K562 (cell line): Measurements from ENCODE around the gene ILF3. TPM values are rescaled to one million over a fixed set of nuclear protein-coding genes. Genes with fewer than 3 reads are reported as not detected.

Experiments used
- ETS2 ChIP-seq: IDR thresholded peaks from 2 replicates; pipeline ENCODE4 v1.6.1; 2016; ENCODE audit warnings: borderline replicate concordance, missing genetic modification characterization, mild to moderate bottlenecking, moderate library complexity, missing compliant biosample characterization; ENCODE audit not compliant: poor library complexity, severe bottlenecking
- EZH2 ChIP-seq: IDR thresholded peaks from 2 replicates; pipeline ENCODE4 v1.6.1; 2012; ENCODE audit warnings: low read depth, mild to moderate bottlenecking, inconsistent platforms, low read length, borderline replicate concordance
- HEY1 ChIP-seq: fragments of 250-450 bp; sonication (Bioruptor Pico); IDR thresholded peaks from 2 replicates; pipeline ENCODE4 v1.5.0; 2020; ENCODE audit warnings: mild to moderate bottlenecking, moderate library complexity, borderline replicate concordance
- HIVEP1 ChIP-seq: fragments of 250-450 bp; sonication (Bioruptor Pico); IDR thresholded peaks from 2 replicates; pipeline ENCODE4 v1.4.0; 2020; ENCODE audit warnings: mild to moderate bottlenecking
- MCM2 ChIP-seq: fragments of 450-650 bp; IDR thresholded peaks from 2 replicates; pipeline ENCODE4 v1.6.1; 2017; ENCODE audit warnings: low read depth, mild to moderate bottlenecking
- NCOR1 ChIP-seq: fragments of 450-650 bp; IDR thresholded peaks from 2 replicates; pipeline ENCODE4 v1.6.1; 2016; ENCODE audit warnings: mild to moderate bottlenecking, moderate library complexity
- NFIC ChIP-seq: fragments of 450-650 bp; IDR thresholded peaks from 2 replicates; pipeline ENCODE4 v1.6.1; 2017; ENCODE audit warnings: mild to moderate bottlenecking, inconsistent platforms
- POLR2AphosphoS5 ChIP-seq: IDR thresholded peaks from 2 replicates; pipeline ENCODE4 v1.6.1; 2011; ENCODE audit warnings: mild to moderate bottlenecking, low read depth, low read length, moderate library complexity; ENCODE audit not compliant: control insufficient read depth, insufficient read depth
- PTRF ChIP-seq: fragments of 450-650 bp; IDR thresholded peaks from 2 replicates; pipeline ENCODE4 v1.6.1; 2016; ENCODE audit warnings: mild to moderate bottlenecking, missing genetic modification characterization, missing compliant biosample characterization
- RBM22 ChIP-seq: fragments of 200-400 bp; formaldehyde crosslinking; IDR thresholded peaks from 2 replicates; pipeline ENCODE4 v1.6.1; 2018; ENCODE audit warnings: low read length, low read depth; ENCODE audit not compliant: poor library complexity, severe bottlenecking
- SAFB ChIP-seq: fragments of 200-400 bp; formaldehyde crosslinking; IDR thresholded peaks from 2 replicates; pipeline ENCODE4 v1.6.1; 2017; ENCODE audit warnings: low read depth, low read length, borderline replicate concordance
- TBP ChIP-seq: optimal IDR thresholded peaks from 2 replicates; pipeline ENCODE3; 2011; ENCODE audit warnings: low read depth, low read length, improper control_type of control experiment
- ZNF253 ChIP-seq: fragments of 250-450 bp; sonication (Bioruptor Pico); conservative IDR thresholded peaks from 2 replicates; pipeline ENCODE4 v1.6.1; 2021; ENCODE audit warnings: mild to moderate bottlenecking
- ZNF3 ChIP-seq: fragments of 250-450 bp; sonication (Bioruptor Pico); IDR thresholded peaks from 2 replicates; pipeline ENCODE4 v1.5.0; 2021; ENCODE audit warnings: mild to moderate bottlenecking, moderate library complexity
- polyA plus RNA-seq, 8 experiments: library from polyadenylated mRNA; depleted of rRNA in 4 of 8; stranded (reverse) in 5 of 8; unstranded in 3 of 8; fragments of >200 nt; fragmentation: Nextera tagmentation in 2 of 8; fragmentation: Illumina TruSeq in 1 of 8; extraction: Ambion mirVana in 2 of 8; extraction: Trizol in 1 of 8; gene quantifications; 2 replicates each; pipeline versions ENCODE4 v1.2.1 to v1.2.3, GENCODE V29; 2011 to 2014; ENCODE audit warnings: inconsistent platforms in 1 of 8, missing spikeins in 1 of 8
- total RNA-seq, 7 experiments: library from RNA; depleted of rRNA in 6 of 7; stranded (reverse); fragments of >200 nt in 6 of 7; fragmentation: Illumina TruSeq in 2 of 7; extraction: Trizol in 2 of 7; gene quantifications; 2 replicates each; pipeline versions ENCODE4 v1.2.1 to v1.2.3, GENCODE V29; 2011 to 2021; ENCODE audit warnings: low replicate concordance in 1 of 7
- TF ChIP-seq, protein P1 (sequence below): fragments of 250-450 bp; sonication (Bioruptor Pico); IDR thresholded peaks from 2 replicates; pipeline ENCODE4 v1.8.0; 2022; ENCODE audit warnings: moderate library complexity, mild to moderate bottlenecking, inconsistent platforms
- TF ChIP-seq, protein P2 (sequence below): fragments of 250-450 bp; sonication (Bioruptor Pico); IDR thresholded peaks from 2 replicates; pipeline ENCODE4 v1.5.0; 2022; ENCODE audit warnings: mild to moderate bottlenecking

ILF3 gene
- total and polyA plus RNA-seq, 9 of the 15 experiments (the other 6 are each of a cell fraction or from before 2014, with no cell fraction given): 26.0 to 453 (median 175) TPM

DNA sequence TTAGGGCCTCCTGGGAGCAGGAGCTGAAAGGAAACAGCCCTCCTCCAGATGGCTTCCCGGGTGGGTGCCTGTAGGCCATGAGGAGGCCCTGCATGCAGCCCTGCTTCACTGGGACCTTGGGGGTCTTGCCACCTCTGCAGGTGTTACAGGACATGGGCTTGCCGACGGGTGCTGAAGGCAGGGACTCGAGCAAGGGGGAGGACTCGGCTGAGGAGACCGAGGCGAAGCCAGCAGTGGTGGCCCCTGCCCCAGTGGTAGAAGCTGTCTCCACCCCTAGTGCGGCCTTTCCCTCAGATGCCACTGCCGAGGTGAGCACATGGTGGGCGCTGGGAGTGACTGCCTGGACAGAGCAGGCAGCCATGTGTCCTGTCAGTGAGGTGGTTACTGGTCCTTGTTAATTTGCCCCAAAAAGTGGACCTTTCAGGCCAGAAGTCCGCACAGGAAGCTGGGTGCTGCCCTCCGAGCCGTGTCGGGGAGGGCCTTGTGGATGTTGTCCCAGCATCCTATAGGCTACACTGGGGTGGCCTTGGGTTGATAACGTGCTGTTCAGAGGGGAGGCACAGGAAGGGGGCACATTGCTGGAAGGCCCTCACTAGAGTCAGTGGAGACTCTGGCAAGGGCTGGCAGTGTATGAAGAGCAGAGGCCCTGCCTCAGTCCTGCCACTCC is 28.4 kb downstream of the ILF3 start (continued):
- TF ChIP-seq, protein P1, sequence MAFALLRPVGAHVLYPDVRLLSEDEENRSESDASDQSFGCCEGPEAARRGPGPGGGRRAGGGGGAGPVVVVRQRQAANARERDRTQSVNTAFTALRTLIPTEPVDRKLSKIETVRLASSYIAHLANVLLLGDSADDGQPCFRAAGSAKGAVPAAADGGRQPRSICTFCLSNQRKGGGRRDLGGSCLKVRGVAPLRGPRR (CRISPR knock-in tag): no peak
- TF ChIP-seq PTRF (tag) (no peak), ETS2 (no peak), NFIC (no peak), ZNF253 (CRISPR knock-in tag) (no peak), RBM22 (peak; percentile 92), MCM2 (no peak), NCOR1 (no peak), EZH2 (no peak), SAFB (no peak), HEY1 (no peak), HIVEP1 (no peak), POLR2AphosphoS5 (peak; percentile 10; the same call in 1 of the 2 replicates), TBP (no peak), ZNF3 (CRISPR knock-in tag) (no peak)
- TF ChIP-seq, protein P2, sequence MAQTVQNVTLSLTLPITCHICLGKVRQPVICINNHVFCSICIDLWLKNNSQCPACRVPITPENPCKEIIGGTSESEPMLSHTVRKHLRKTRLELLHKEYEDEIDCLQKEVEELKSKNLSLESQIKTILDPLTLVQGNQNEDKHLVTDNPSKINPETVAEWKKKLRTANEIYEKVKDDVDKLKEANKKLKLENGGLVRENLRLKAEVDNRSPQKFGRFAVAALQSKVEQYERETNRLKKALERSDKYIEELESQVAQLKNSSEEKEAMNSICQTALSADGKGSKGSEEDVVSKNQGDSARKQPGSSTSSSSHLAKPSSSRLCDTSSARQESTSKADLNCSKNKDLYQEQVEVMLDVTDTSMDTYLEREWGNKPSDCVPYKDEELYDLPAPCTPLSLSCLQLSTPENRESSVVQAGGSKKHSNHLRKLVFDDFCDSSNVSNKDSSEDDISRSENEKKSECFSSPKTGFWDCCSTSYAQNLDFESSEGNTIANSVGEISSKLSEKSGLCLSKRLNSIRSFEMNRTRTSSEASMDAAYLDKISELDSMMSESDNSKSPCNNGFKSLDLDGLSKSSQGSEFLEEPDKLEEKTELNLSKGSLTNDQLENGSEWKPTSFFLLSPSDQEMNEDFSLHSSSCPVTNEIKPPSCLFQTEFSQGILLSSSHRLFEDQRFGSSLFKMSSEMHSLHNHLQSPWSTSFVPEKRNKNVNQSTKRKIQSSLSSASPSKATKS (CRISPR knock-in tag): no peak
